HG03558 (cell line): ENCODE data around the gene HNRNPUL2.
"Not testable (repeated sequence)": the region's sequence is repeated elsewhere in the genome, so short reads cannot be mapped to it uniquely, and the experiment has no call there.

Experiments
- ATAC-seq: cut with Tn5 transposase; IDR thresholded peaks from one replicate; pipeline ENCODE4 v1.9.1; 2021; ENCODE audit warnings: moderate number of reproducible peaks; ENCODE audit not compliant: unreplicated experiment; ENCODE audit errors: extremely low read depth

HNRNPUL2 gene

GRCh38 chr11:62727165-62727871 is at the start of gene HNRNPUL2:
TSS of gene HNRNPUL2 (minus strand) at chr11:62727457. CDS start at chr11:62727156, 301 bp downstream.
- ATAC-seq: peak; percentile 42

- ATAC-seq: no peak
These were observed 48.4 kb upstream of the HNRNPUL2 start for GRCh38 chr11:62775646-62776045.

- ATAC-seq: no peak
These were observed 47.1 kb upstream of the HNRNPUL2 start for GRCh38 chr11:62774407-62774806.

- peak; percentile 37 for ATAC-seq
These were observed 44.1 kb upstream of the HNRNPUL2 start, which contains the start of gene TAF6L for GRCh38 chr11:62771144-62772021. TSS of gene TAF6L (plus strand) at chr11:62771396. CDS start at chr11:62775784, 4,388 bp downstream.

GRCh38 chr11:62770778-62771143 is 43.5 kb upstream of the HNRNPUL2 start:
- no peak for ATAC-seq

GRCh38 chr11:62760867-62761227 is 33.6 kb upstream of the HNRNPUL2 start:
- ATAC-seq: not testable (repeated sequence)

GRCh38 chr11:62757846-62758788 is 30.9 kb upstream of the HNRNPUL2 start:
- no peak for ATAC-seq

GRCh38 chr11:62755086-62755615 is 27.9 kb upstream of the HNRNPUL2 start:
- ATAC-seq: no peak

GRCh38 chr11:62753736-62754603 is 26.7 kb upstream of the HNRNPUL2 start, which contains the start of gene ZBTB3:
TSS of gene ZBTB3 (minus strand) at chr11:62754160. CDS start at chr11:62753664, 496 bp downstream.
- ATAC-seq: peak; percentile 90

- no peak for ATAC-seq
These were observed 25.9 kb upstream of the HNRNPUL2 start for GRCh38 chr11:62752994-62753735.

- ATAC-seq: no peak
These were observed 25.0 kb upstream of the HNRNPUL2 start for GRCh38 chr11:62752177-62752785.

GRCh38 chr11:62749931-62750330 is 22.7 kb upstream of the HNRNPUL2 start:
- ATAC-seq: not testable (repeated sequence)

- ATAC-seq: no peak
These were observed 20.4 kb upstream of the HNRNPUL2 start for GRCh38 chr11:62747475-62748160.

GRCh38 chr11:62737196-62737595 is 9.9 kb upstream of the HNRNPUL2 start:
- ATAC-seq: no peak

- no peak for ATAC-seq
These were observed 5.6 kb upstream of the HNRNPUL2 start for GRCh38 chr11:62732830-62733229.

- not testable (repeated sequence) for ATAC-seq
These were observed 2.8 kb upstream of the HNRNPUL2 start for GRCh38 chr11:62730076-62730475.
